A673 (cell line): ENCODE data around the gene RAPGEF3. TPM values are rescaled to one million over a fixed set of nuclear protein-coding genes. Genes with fewer than 3 reads are reported as not detected.

Source experiments
- BruUV-seq: library from RNA; stranded (reverse); fragments of 400-500 nt; replicated peaks from 2 replicates; lab custom pipeline; 2021; lab: Mats Ljungman, UMichigan
- CTCF ChIA-PET: fragments of 300-600 bp; sonication (Branson Sonifier 250); formaldehyde crosslinking; loops from one replicate; lab custom pipeline; 2022; ENCODE audit warnings: antibody characterized with exemption; lab: Charles Lee
- POLR2A ChIA-PET: fragments of 300-600 bp; sonication (Branson Sonifier 250); formaldehyde crosslinking; loops from one replicate; lab custom pipeline; 2022; ENCODE audit warnings: antibody characterized with exemption; ENCODE audit not compliant: low non-redundant PET; lab: Charles Lee
- DNase-seq: peaks from one replicate; pipeline ENCODE4 v3.0.0-alpha.2; 2015; ENCODE audit warnings: low spot score
- H3K27ac ChIP-seq: fragments of 200-600 bp; sonication (generic); 2 replicates; pipeline ENCODE4 v1.5.1; 2016; ENCODE audit warnings: mixed run types, low read depth, mild to moderate bottlenecking, mixed read lengths, antibody characterized with exemption, low read length; ENCODE audit not compliant: poor library complexity, severe bottlenecking
- H3K27me3 ChIP-seq: fragments of 200-600 bp; sonication (generic); replicated peaks from 2 replicates; pipeline ENCODE4 v1.6.1; 2017; ENCODE audit warnings: mixed run types, low read depth, mild to moderate bottlenecking, mixed read lengths, antibody characterized with exemption, low read length; ENCODE audit not compliant: insufficient read depth, poor library complexity
- H3K36me3 ChIP-seq: fragments of 200-600 bp; sonication (generic); 2 replicates; pipeline ENCODE4 v1.6.1; 2016; ENCODE audit warnings: mixed run types, mild to moderate bottlenecking, mixed read lengths, antibody characterized with exemption, low read length; ENCODE audit not compliant: insufficient read depth, poor library complexity, severe bottlenecking
- H3K4me1 ChIP-seq: fragments of 200-600 bp; sonication (generic); 2 replicates; pipeline ENCODE4 v1.6.1; 2017; ENCODE audit warnings: mixed run types, mild to moderate bottlenecking, mixed read lengths, antibody characterized with exemption, low read length; ENCODE audit not compliant: insufficient read depth, poor library complexity, severe bottlenecking
- H3K4me3 ChIP-seq: fragments of 200-600 bp; sonication (generic); 2 replicates; pipeline ENCODE4 v1.5.1; 2016; ENCODE audit warnings: low read depth, mixed run types, mild to moderate bottlenecking, mixed read lengths, low read length; ENCODE audit not compliant: poor library complexity, severe bottlenecking
- H3K9me3 ChIP-seq: fragments of 200-600 bp; sonication (generic); 2 replicates; pipeline ENCODE4 v1.6.1; 2016; ENCODE audit warnings: mixed run types, low read depth, mild to moderate bottlenecking, mixed read lengths, antibody characterized with exemption, low read length; ENCODE audit not compliant: poor library complexity, severe bottlenecking
- EZH2 ChIP-seq: fragments of 200-600 bp; sonication (generic); IDR thresholded peaks from 2 replicates; pipeline ENCODE4 v1.6.1; 2017; ENCODE audit warnings: borderline replicate concordance, low read depth, mild to moderate bottlenecking, mixed read lengths, antibody characterized with exemption, low read length; ENCODE audit not compliant: poor library complexity, severe bottlenecking
- intact Hi-C: fragments of 100-400 bp; cut with micrococcal nuclease; formaldehyde crosslinking; loops from one replicate; pipeline ENCODE4 v1.10.0; 2022; ENCODE audit not compliant: unreplicated experiment
- total RNA-seq: library from RNA; stranded (reverse); gene quantifications from 2 replicates; pipeline ENCODE4 v1.2.3, GENCODE V29; 2021
- TF ChIP-seq, protein P1 (sequence below): fragments of 300-800, 200-600 bp; sonication (generic); conservative IDR thresholded peaks from 2 replicates; pipeline ENCODE4 v1.5.1; 2017; ENCODE audit warnings: low read depth, mild to moderate bottlenecking, antibody characterized with exemption, low read length, moderate library complexity, mixed read lengths

RAPGEF3 gene
- total RNA-seq, 1 experiment from 2014 or later, result 4.3 TPM

DNA sequence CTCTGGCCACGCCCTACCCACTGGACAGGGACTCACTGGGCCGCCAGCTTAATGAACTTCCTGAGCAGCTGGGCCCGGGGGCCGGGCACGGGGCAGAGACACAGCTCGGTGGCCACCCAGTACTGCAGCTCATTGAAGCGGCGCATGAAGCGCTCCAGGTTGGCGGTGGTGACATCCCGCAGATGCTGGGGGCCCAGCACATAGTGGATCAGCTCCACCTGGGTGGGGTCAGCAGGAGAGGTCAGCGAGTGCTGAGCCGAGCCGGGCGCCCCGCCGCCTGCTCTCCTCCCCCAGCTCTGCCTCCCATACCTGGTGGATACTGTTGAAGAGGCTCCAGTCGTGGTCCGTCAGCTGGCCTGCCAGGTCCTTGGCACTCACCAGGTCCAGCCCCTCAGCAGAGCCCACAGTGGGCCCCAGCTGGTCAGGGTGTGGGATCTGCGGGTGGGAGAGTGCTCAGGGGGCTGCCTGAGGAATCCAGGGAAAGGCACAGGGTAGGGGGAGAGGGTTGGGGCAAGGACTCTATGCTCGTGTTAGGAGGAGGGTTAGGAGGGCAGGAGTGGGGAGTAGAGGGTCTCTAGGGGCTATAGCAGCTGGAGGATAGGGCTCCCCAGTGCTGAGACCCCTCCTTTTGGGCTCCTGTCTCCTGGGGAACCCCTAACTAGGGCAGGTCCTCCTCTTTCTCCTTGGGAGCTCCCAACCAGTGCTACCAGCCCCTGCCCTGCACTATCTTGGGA, 17.9 kb downstream of the RAPGEF3 start:
- ChIA-PET POLR2A (interaction anchor here (0.5 kb wide), 1 partner anchor 387 kb away, joined by 3 read pairs; no protein-coding TSS in a partner anchor), CTCF (interaction anchor here (0.5 to 2.4 kb wide), 12 partner anchors 11 to 98 kb away, joined by 3 to 18 read pairs (median 5); partner anchors contain the start of genes RAPGEF3 and SLC48A1)
- Histone ChIP-seq H3K4me3 (no peak overlapping the region), H3K4me1 (peaks cover 37% of the 10 kb centered on the region), H3K36me3 (no peaks in the 10 kb centered on the region), H3K9me3 (no peaks in the 10 kb centered on the region), H3K27ac (peak overlapping the region; percentile 93), H3K27me3 (no peaks in the 10 kb centered on the region)
- TF ChIP-seq EZH2, result no peak
- TF ChIP-seq, protein P1, sequence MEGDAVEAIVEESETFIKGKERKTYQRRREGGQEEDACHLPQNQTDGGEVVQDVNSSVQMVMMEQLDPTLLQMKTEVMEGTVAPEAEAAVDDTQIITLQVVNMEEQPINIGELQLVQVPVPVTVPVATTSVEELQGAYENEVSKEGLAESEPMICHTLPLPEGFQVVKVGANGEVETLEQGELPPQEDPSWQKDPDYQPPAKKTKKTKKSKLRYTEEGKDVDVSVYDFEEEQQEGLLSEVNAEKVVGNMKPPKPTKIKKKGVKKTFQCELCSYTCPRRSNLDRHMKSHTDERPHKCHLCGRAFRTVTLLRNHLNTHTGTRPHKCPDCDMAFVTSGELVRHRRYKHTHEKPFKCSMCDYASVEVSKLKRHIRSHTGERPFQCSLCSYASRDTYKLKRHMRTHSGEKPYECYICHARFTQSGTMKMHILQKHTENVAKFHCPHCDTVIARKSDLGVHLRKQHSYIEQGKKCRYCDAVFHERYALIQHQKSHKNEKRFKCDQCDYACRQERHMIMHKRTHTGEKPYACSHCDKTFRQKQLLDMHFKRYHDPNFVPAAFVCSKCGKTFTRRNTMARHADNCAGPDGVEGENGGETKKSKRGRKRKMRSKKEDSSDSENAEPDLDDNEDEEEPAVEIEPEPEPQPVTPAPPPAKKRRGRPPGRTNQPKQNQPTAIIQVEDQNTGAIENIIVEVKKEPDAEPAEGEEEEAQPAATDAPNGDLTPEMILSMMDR, result no peak
- BruUV-seq, result no TSS peak
- no peak for DNase-seq
- intact Hi-C loops, result loop anchor here (5.0 kb wide), 1 partner anchor 37 kb away; no protein-coding TSS in a partner anchor

DNA sequence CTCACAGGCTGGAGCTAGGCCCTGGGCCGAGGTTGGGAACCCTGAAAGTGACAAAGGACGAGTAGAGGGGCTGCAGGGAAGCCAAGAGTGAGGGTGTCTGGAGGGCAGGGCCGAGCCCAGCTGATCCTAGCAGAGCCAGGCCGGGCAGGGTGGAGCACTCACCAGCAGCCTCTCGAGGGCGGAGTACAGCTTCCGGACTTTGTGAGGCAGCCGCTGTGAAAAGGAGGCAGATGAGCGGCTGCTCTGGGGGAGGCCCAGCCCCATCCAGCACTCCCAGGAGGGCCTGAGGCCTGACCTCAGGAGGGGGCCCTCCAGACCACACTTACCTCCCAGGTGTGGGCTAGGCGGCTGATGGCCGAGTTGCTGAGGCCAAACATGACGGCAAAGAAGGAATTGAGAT, 18.7 kb downstream of the RAPGEF3 start:
- Histone ChIP-seq H3K4me1 (peaks cover 37% of the 10 kb centered on the region), H3K27ac (peak overlapping the region; percentile 93), H3K27me3 (no peaks in the 10 kb centered on the region), H3K36me3 (no peaks in the 10 kb centered on the region), H3K4me3 (no peak overlapping the region), H3K9me3 (no peaks in the 10 kb centered on the region)
- TF ChIP-seq EZH2, result no peak
- TF ChIP-seq, protein P1, result no peak
- CTCF ChIA-PET, result interaction anchor here (0.7 kb wide), 1 partner anchor 99 kb away, joined by 3 read pairs; no protein-coding TSS in a partner anchor
- no TSS peak for BruUV-seq
- intact Hi-C loops, result loop anchor here (5.0 kb wide), 1 partner anchor 37 kb away; no protein-coding TSS in a partner anchor
- POLR2A ChIA-PET, result no interaction called here
- DNase-seq, result no peak

DNA sequence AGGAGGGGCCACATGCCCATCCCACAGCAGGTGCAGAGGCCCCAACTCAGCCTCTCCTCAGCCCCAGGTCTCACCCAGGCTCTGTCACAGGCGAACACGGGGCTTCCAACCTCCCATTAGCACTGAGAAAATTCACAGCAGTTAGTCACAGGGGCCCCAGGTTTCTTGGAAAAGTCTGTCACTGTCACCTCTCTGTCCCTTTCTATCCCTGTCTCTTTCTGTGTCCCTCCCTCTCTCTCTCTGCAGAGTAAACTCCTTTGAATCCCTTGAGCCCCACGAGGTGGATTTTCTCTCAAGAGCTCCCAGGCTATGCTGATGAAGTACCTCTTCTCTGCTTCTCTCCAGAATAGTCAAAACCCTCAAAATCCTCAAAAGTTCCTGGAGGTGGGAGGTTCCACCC, 19.4 kb downstream of the RAPGEF3 start:
- Histone ChIP-seq H3K27me3 (no peaks in the 10 kb centered on the region), H3K27ac (peak overlapping the region; percentile 93), H3K36me3 (no peaks in the 10 kb centered on the region), H3K9me3 (no peaks in the 10 kb centered on the region), H3K4me1 (peaks cover 37% of the 10 kb centered on the region), H3K4me3 (no peak overlapping the region)
- ChIA-PET POLR2A (no interaction called here), CTCF (no interaction called here)
- intact Hi-C loops, result no loop called here
- no peak for DNase-seq
- BruUV-seq, result no TSS peak
- no peak for TF ChIP-seq EZH2
- TF ChIP-seq, protein P1, result no peak
